Spleen (tissue), 11 donors: Measurements from ENCODE around the gene GDPD3. TPM values are rescaled to one million over a fixed set of nuclear protein-coding genes. Genes with fewer than 3 reads are reported as not detected.
A peak's percentile ranks its signal among the peaks of the same experiment; 100 is the strongest.

Source experiments
- DNase-seq: peaks from one replicate; pipeline ENCODE4 v3.0.0-alpha.2; 2020
- H3K27ac ChIP-seq, 8 donors: fragments of 200-600 bp; sonication (generic) in 7 of 8; 1 replicate in 4 of 8; 2 replicates in 4 of 8; pipeline versions ENCODE4 v1.5.0 to v1.8.0; 2016 to 2021; ENCODE audit warnings: inconsistent platforms in 4 of 8, mild to moderate bottlenecking in 4 of 8, moderate library complexity in 1 of 8
- H3K27me3 ChIP-seq, 7 donors: fragments of 200-600 bp; sonication (generic) in 6 of 7; replicated peaks in 1 of 7; 1 replicate in 4 of 7; 2 replicates in 3 of 7; pipeline versions ENCODE4 v1.5.0 to v1.8.0; 2016 to 2021; ENCODE audit warnings: inconsistent platforms in 3 of 7, mild to moderate bottlenecking in 1 of 7
- H3K36me3 ChIP-seq, 6 donors: fragments of 200-600 bp; sonication (generic) in 5 of 6; 1 replicate in 4 of 6; 2 replicates in 2 of 6; pipeline versions ENCODE4 v1.5.0 to v1.8.0; 2016 to 2021; ENCODE audit warnings: inconsistent platforms in 2 of 6
- H3K4me1 ChIP-seq, 6 donors: fragments of 200-600 bp; sonication (generic) in 5 of 6; 1 replicate in 3 of 6; 2 replicates in 3 of 6; pipeline versions ENCODE4 v1.5.0 to v1.8.0; 2016 to 2021; ENCODE audit warnings: inconsistent platforms in 3 of 6
- H3K4me3 ChIP-seq, 8 donors: fragments of 200-600 bp; sonication (generic) in 7 of 8; 1 replicate in 4 of 8; 2 replicates in 4 of 8; pipeline versions ENCODE4 v1.5.0 to v1.8.0; 2016 to 2021; ENCODE audit warnings: inconsistent platforms in 4 of 8, mild to moderate bottlenecking in 4 of 8, moderate library complexity in 2 of 8
- H3K9me3 ChIP-seq, 8 donors: fragments of 200-600 bp; sonication (generic) in 7 of 8; 1 replicate in 4 of 8; 2 replicates in 4 of 8; pipeline versions ENCODE4 v1.5.0 to v1.8.0; 2016 to 2021; ENCODE audit warnings: inconsistent platforms in 4 of 8
- POLR2A ChIP-seq, 3 donors: fragments of 450-650 bp; IDR thresholded peaks; one replicate each; pipeline ENCODE4 v1.5.1; 2017; ENCODE audit warnings: antibody characterized with exemption in 3 of 3, mild to moderate bottlenecking in 1 of 3
- POLR2AphosphoS5 ChIP-seq, 3 donors: sonication (generic); formaldehyde crosslinking; IDR thresholded peaks; one replicate each; pipeline ENCODE4 v1.5.1; 2017; ENCODE audit warnings: antibody characterized with exemption in 3 of 3
- WGBS, 5 donors: extraction: QIAGEN DNeasy Blood & Tissue Kit in 3 of 5; methylation state at CpG; one replicate each; pipeline versions ENCODE4 v1.1.5 to v1.1.7; 2013 to 2018; 5-methylcytosine and 5-hydroxymethylcytosine counted together
- intact Hi-C: fragments of 100-400 bp; cut with DNase I; formaldehyde crosslinking; loops from one replicate; pipeline ENCODE4 v1.15.0; 2023; ENCODE audit warnings: low total_unique reads
- polyA plus RNA-seq, 3 donors: library from polyadenylated mRNA; stranded (reverse); fragments of 200-250 nt; gene quantifications; one replicate each; pipeline ENCODE4 v1.2.1, GENCODE V29; 2013
- total RNA-seq, 7 donors: library from RNA; depleted of rRNA in 3 of 7; stranded (reverse); fragments of >200 nt in 3 of 7; fragmentation: NEBNext Ultra II Directional in 4 of 7; extraction: Animal tissue kit (Norgen Biotek cat#: 25700) in 4 of 7; gene quantifications; one replicate each; pipeline versions ENCODE4 v1.1.0 to v1.2.1, GENCODE V29; 2016 to 2021
- TF ChIP-seq, protein P1 (sequence below), 11 experiments: fragments of 200-600 bp in 7 of 11; fragments of 450-650 bp in 4 of 11; sonication (generic) in 4 of 11; IDR thresholded peaks in 8 of 11; conservative IDR thresholded peaks in 3 of 11; 1 replicate in 7 of 11; 2 replicates in 4 of 11; pipeline versions ENCODE4 v1.4.0 to v1.8.0; 2016 to 2021; ENCODE audit warnings: antibody characterized with exemption in 11 of 11, inconsistent platforms in 4 of 11, mild to moderate bottlenecking in 1 of 11
- donor health status: healthy with polysubstance abuse.
- donor health status: DM: no; HTN: no; CAD: no; lungs with moderate emphysema.
- donor health status: DM: no; HTN: no; CAD: no.
- donor health status: Bipolar disorder and iron deficiency.
- donor health status: healthy.
- donor health status: DM: no; HTN: no; CAD: no.
- donor health status: DM: yes; HTN: yes; CAD: no.

The GDPD3 gene
- total and polyA plus RNA-seq, 10 donors: 4.3 to 18.0 (median 10.7) TPM

DNA sequence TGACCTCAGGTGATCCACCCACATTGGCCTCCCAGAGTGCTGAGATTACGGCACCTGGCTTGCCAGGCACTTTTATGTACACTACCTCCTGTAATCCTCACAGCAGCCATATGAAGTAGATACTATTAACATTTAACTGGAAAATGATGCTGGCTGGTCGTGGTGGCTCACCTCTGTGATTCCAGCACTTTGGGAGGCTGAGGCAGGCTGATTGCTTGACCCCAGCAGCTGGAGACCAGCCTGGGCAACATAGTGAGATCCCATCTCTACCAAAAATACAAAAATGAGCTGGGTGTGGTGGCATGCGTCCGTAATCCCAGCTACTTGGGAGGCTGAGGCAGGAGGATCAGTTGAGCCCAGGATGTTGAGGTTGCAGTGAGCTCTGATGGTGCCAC, 11.6 kb upstream of the GDPD3 start:
- DNase-seq: no peak
- TF ChIP-seq, protein P1, sequence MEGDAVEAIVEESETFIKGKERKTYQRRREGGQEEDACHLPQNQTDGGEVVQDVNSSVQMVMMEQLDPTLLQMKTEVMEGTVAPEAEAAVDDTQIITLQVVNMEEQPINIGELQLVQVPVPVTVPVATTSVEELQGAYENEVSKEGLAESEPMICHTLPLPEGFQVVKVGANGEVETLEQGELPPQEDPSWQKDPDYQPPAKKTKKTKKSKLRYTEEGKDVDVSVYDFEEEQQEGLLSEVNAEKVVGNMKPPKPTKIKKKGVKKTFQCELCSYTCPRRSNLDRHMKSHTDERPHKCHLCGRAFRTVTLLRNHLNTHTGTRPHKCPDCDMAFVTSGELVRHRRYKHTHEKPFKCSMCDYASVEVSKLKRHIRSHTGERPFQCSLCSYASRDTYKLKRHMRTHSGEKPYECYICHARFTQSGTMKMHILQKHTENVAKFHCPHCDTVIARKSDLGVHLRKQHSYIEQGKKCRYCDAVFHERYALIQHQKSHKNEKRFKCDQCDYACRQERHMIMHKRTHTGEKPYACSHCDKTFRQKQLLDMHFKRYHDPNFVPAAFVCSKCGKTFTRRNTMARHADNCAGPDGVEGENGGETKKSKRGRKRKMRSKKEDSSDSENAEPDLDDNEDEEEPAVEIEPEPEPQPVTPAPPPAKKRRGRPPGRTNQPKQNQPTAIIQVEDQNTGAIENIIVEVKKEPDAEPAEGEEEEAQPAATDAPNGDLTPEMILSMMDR (IDR thresholded peaks at IDR 0.05 in 8 of 11, conservative IDR thresholded peaks at IDR 0.05 in 3 of 11): no peak
- TF ChIP-seq POLR2A (IDR thresholded peaks at IDR 0.05) (no peak), POLR2AphosphoS5 (IDR thresholded peaks at IDR 0.05) (no peak)
- intact Hi-C loops: no loop called here
- H3K4me1 ChIP-seq: peaks cover 12 to 43% (median 31%) of the 10 kb centered on the region in 6 donors
- peaks cover 0 to 16% (median under 1%) of the 10 kb centered on the region in 6 donors for H3K36me3 ChIP-seq
- no peak overlapping the region for H3K4me3 ChIP-seq
- no peaks in the 10 kb centered on the region for H3K27me3 ChIP-seq
- 89 to 98% (median 95%) methylated on average over 4 of the region's 4 CpGs for WGBS, 5 donors
- H3K27ac ChIP-seq: no peak overlapping the region
- H3K9me3 ChIP-seq: no peaks in the 10 kb centered on the region

- TF ChIP-seq POLR2AphosphoS5 (IDR thresholded peaks at IDR 0.05) (no peak), POLR2A (IDR thresholded peaks at IDR 0.05) (no peak)
- peak overlapping the region; percentile 62 to 93 (median 73) for H3K4me3 ChIP-seq
- DNase-seq: no peak
- H3K9me3 ChIP-seq: no peaks in the 10 kb centered on the region
- peaks cover 0 to 39% (median 12%) of the 10 kb centered on the region in 6 donors for H3K36me3 ChIP-seq
- peak overlapping the region; percentile 88 to 96 (median 94) for H3K27ac ChIP-seq
- WGBS, 5 donors: 0 to 2% (median 2%) methylated on average over 21 to 42 of the region's 42 CpGs
- no peaks in the 10 kb centered on the region for H3K27me3 ChIP-seq
- H3K4me1 ChIP-seq: peaks cover 12 to 50% (median 34%) of the 10 kb centered on the region in 6 donors
- intact Hi-C loops: no loop called here
These were observed 9.3 kb upstream of the GDPD3 start for GRCh38 chr16:30122604-30123160.

DNA sequence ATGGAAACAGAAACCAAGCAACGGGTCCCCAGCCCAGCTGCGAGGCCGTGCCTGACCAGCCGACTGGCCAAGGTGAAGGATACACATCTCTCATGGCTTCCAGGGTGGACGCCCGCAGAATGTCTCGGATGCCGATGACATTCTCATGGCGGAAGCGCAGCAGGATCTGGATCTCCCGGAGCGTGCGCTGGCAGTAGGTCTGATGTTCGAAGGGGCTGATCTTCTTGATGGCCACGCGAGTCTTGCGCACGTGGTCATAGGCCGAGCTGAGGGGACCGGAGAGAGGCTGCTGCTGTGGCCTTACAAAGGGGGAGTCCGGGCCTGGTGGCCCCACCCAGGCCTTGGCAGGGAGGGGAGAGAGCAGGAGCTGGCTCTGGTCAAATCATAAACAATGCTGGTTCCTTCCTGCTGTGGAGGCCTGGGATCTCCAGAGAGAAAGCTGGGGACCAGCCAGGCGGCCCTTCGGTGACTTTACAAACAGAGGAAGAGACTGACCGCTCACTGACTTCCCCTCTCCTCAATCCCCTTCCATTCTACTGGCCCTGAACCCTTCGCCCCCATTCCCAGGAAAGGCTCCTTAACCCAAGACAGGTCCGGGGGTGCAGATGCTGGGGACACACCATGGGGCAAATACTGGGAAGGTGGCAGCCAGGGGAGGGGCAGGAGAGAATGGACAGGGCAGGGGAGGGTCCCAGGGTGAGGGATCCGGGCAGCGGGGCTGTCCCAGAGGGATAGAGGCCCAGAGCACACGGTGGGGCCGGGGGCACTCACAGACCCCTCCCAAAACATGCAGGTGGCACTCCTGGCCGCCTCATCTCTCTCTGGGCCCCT, 8.6 kb upstream of the GDPD3 start:
- peak overlapping the region; percentile 62 to 93 (median 73) for H3K4me3 ChIP-seq
- H3K9me3 ChIP-seq: no peaks in the 10 kb centered on the region
- TF ChIP-seq, protein P1 (IDR thresholded peaks at IDR 0.05 in 8 of 11, conservative IDR thresholded peaks at IDR 0.05 in 3 of 11): no peak
- TF ChIP-seq POLR2AphosphoS5 (IDR thresholded peaks at IDR 0.05) (peak; percentile 44 to 71 (median 70)), POLR2A (IDR thresholded peaks at IDR 0.05) (peak in 1 of 3 donors; percentile 54)
- H3K27ac ChIP-seq: peak overlapping the region; percentile 88 to 96 (median 94)
- 29 to 72% (median 59%) methylated on average over 25 to 31 of the region's 31 CpGs for WGBS, 5 donors
- DNase-seq: peak; percentile 88
- peaks cover 12 to 50% (median 34%) of the 10 kb centered on the region in 6 donors for H3K4me1 ChIP-seq
- H3K36me3 ChIP-seq: peaks cover 0 to 47% (median 19%) of the 10 kb centered on the region in 6 donors
- intact Hi-C loops: no loop called here
- H3K27me3 ChIP-seq: no peaks in the 10 kb centered on the region

- Histone ChIP-seq H3K4me1 (peaks cover 12 to 50% (median 35%) of the 10 kb centered on the region in 6 donors), H3K4me3 (no peak overlapping the region), H3K36me3 (peaks cover 0 to 61% (median 33%) of the 10 kb centered on the region in 6 donors), H3K27me3 (no peaks in the 10 kb centered on the region), H3K9me3 (no peaks in the 10 kb centered on the region), H3K27ac (peak overlapping the region; percentile 88 to 96 (median 94))
- intact Hi-C loops: no loop called here
- TF ChIP-seq POLR2AphosphoS5 (IDR thresholded peaks at IDR 0.05): no peak
- TF ChIP-seq, protein P1 (IDR thresholded peaks at IDR 0.05 in 8 of 11, conservative IDR thresholded peaks at IDR 0.05 in 3 of 11): no peak
- no peak for TF ChIP-seq POLR2A (IDR thresholded peaks at IDR 0.05)
- WGBS, 5 donors: 83 to 93% (median 86%) methylated on average over 3 of the region's 3 CpGs
- no peak for DNase-seq
These were observed 7.2 kb upstream of the GDPD3 start for GRCh38 chr16:30120340-30121105.
